B cell (primary cell): ENCODE measurements around the gene PIAS4.

Source experiments
- CTCF ChIP-seq: fragments of 200-600 bp; IDR thresholded peaks from one replicate; pipeline ENCODE4 v1.8.0; 2022; ENCODE audit warnings: antibody characterized with exemption, mild to moderate bottlenecking
- EZH2 ChIP-seq: IDR thresholded peaks from 2 replicates; pipeline ENCODE4 v1.6.1; 2012; ENCODE audit warnings: borderline replicate concordance, low read depth, mild to moderate bottlenecking, moderate library complexity, low read length; ENCODE audit not compliant: insufficient read depth, poor library complexity, severe bottlenecking

DNA sequence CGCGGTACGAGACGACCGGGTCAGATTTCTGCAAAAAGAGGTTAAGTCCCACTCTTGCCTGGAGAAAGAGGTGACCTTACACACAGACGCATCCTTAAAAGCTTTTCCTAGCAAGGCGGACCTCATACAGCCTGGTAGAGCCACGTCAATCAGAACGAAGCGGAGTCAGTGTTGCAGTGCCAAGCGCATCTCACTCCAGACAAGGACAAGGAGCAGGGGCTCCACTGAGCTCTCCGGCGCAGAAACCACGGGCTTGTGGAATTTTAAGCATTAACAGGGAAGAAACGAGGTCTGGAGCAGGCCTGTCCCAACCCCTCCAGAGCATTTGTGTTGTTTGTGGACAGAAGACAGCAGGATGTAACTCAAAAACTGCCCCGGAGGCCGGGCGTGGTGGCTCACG lies 29.4 kb upstream of the PIAS4 start:
- TF ChIP-seq CTCF, result no peak
- TF ChIP-seq EZH2, result no peak
